HG03457 (cell line): Measurements from ENCODE around the gene RABGAP1L.
"Not testable (repeated sequence)": the region's sequence is repeated elsewhere in the genome, so short reads cannot be mapped to it uniquely, and the experiment has no call there.

Experiments used
- ATAC-seq: cut with Tn5 transposase; IDR thresholded peaks from one replicate; pipeline ENCODE4 v1.9.1; 2021; ENCODE audit warnings: moderate number of reproducible peaks; ENCODE audit not compliant: unreplicated experiment

RABGAP1L gene

DNA sequence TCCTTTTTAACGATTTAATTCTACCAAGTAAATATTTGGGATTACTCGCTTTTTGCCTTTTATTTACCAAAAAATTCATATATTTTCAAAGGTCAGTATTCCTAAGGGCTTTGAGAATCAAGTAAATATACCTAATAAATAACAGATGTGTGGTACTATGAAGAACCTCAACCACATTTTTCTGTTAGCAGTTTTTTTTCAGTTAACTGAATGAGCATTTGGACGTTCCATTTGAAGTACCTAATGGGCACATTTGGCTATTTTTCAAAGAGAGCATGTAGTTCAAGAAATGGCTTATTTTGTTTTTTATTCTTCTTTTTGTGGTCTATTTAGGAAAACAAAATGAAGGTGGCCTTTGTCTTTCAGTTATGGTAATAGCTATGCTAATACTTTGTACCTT lies 541.5 kb downstream of the RABGAP1L start:
- no peak for ATAC-seq

DNA sequence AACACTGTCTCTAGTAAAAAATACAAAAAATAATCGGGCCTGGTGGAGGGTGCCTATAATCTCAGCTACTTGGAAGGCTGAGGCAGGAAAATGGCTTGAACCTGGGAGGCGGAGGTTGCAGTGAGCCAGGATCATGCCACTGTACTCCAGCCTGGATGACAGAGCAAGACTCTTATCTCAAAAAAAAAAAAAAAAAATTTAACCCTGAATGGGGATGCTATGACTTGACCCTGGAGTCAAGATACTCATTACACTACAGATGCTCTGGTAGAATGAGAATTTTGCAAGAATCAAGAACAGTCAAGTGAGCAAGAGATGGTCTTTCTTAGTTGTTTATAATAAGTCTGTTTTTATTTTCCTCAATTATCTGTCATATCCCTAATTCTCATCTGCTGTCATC lies 542.2 kb downstream of the RABGAP1L start:
- ATAC-seq: no peak

DNA sequence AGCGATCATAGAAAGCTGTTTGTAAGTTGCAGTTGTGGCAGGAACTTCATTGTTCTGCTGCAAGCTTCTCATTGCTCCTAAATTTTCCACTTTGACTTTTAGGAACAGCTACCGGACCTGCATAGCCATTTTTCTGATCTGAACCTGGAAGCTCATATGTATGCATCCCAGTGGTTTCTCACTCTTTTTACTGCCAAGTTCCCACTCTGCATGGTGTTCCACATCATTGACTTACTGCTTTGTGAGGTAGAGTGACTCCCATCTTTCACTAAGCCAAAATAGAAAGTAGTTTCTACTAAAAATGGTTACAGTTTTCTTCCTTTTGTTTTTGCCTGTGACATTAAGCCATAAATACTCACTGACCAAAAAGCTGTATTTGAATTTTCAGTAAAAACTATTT lies 542.7 kb downstream of the RABGAP1L start:
- no peak for ATAC-seq

GRCh38 chr1:174703309-174703708 lies 544.0 kb downstream of the RABGAP1L start:
- ATAC-seq: no peak

DNA sequence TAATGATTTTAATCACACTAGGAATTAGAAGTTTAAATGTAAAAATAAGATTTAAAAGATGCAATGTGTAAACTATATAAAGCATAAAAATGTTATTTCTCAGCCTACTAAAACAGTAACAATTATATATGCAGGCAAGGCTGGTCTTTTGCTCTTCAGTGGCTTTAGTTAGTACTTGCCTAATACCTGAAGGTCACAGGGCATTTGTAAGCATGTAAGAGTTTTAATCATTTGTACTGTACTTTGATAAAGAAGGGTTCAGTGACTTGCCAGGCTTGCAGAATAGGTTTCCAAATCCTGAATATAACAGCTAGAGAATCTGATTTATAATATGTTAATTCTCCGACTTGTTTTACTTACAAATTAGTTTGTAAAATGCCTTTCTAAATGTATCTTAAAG lies 545.0 kb downstream of the RABGAP1L start:
- ATAC-seq: no peak

GRCh38 chr1:174710868-174711845 lies 551.8 kb downstream of the RABGAP1L start:
- ATAC-seq: no peak

DNA sequence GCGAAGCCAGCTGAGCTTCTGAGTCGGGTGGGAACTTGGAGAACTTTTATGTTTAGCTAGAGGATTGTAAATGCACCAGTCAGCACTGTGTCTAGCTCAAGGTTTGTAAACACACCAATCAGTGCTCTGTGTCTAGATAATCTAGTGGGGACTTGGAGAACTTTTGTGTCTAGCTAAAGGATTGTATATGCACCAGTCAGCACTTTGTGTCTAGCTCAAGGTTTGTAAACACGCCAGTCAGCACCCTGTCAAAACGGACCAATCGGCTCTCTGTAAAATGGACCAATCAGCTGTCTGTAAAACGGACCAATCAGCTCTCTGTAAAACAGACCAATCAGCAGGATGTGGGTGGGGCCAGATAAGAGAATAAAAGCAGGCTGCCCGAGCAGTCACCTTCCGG lies 552.5 kb downstream of the RABGAP1L start:
- ATAC-seq: not testable (repeated sequence)

GRCh38 chr1:174712541-174712940 lies 553.2 kb downstream of the RABGAP1L start:
- ATAC-seq: no peak

DNA sequence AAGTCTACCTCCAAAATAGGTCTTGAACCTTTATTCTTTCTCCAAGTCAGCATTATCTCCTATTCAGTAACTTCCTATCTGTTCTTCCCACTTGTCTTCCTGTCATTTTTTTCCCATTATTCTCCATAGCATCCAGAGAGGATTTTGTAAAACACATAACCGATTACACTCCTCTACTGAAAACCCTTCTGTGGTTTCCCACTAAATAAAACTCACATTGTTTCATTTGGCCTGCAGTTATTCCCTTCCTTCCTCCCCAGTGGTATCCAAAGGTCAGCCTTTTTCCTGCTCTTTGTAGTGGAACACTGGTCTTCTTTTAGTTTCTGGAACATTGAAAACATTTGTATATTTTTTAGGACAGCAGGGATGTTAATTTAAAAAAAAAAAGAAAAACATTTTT lies 554.5 kb downstream of the RABGAP1L start:
- ATAC-seq: no peak

DNA sequence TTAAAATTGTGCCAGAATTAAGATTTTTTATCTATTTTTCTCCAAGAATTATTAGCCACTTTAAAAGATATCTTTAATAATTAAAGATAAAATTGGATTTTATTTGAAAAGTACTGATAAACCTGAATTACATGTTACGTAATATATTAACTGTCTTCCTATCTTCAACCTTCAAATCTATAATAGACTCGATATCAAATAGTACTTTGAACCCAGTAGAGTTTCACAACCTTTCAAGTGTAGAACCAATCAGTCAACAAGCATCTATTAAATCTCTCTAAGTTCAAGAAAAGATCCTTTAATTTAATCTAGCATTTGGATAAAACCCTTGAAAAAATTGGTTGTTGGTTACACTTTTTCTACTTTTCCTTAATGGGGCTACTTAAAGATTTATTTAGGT lies 559.9 kb downstream of the RABGAP1L start:
- ATAC-seq: no peak

- ATAC-seq: no peak
These were observed 561.3 kb downstream of the RABGAP1L start for GRCh38 chr1:174720618-174721017.

GRCh38 chr1:174721246-174721645 lies 561.9 kb downstream of the RABGAP1L start:
- no peak for ATAC-seq

DNA sequence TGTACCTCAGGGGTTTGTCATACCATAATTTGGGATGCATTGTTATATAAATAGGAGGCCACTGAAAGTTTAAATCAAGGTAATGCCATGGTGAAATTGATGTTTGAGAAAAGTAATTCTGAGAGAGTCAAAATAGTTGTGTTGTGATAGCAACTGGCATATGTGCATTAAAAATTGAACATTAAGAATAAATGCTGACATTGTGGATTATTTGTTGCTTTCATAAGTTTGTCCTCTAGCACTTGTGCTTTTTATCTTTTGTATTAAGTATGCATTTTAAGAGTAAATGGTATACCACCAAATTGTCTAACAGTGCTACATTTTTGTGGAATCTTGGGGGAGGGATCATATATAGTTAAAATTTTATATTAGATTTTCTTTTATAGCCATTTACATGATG lies 564.5 kb downstream of the RABGAP1L start:
- ATAC-seq: no peak

GRCh38 chr1:174724219-174724618 lies 564.9 kb downstream of the RABGAP1L start:
- no peak for ATAC-seq

- ATAC-seq: no peak
These were observed 567.0 kb downstream of the RABGAP1L start for GRCh38 chr1:174726167-174726879.

GRCh38 chr1:174726880-174727585 lies 567.7 kb downstream of the RABGAP1L start:
- no peak for ATAC-seq

- no peak for ATAC-seq
These were observed 575.0 kb downstream of the RABGAP1L start for GRCh38 chr1:174734270-174734669.

- ATAC-seq: no peak
These were observed 577.5 kb downstream of the RABGAP1L start for GRCh38 chr1:174736831-174737230.

DNA sequence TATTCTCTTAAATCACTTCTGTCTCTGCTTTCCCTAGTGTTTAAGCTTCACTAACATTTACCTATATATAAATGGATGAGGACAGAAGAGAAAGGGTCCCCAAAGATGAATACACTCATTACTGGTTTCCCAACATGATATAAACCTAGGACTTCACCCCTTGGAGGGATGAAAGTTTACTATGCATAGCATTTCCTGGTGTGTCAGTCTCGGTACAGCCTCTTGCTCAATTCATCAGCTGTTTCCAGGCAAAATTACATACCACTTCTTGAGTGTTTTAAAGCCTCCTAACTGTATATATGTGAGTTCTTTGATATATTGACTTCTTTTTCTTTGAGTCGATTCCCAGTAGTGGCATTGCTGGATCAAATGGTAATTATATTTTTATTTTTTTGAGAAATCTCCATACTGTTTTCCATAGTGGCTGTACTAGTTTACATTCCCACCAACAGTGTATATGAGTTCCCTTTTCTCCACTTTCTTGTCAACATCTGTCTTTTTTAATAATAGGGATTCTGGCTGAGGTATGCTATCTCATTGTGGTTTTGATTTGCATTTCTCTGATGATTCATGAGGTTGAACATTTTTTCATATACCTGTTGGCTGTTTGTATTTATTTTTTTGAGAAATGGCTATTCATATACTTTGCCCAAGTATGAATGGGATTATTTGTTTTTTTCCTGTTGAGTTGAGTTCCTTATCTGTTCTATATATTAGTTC lies 581.1 kb downstream of the RABGAP1L start:
- ATAC-seq: no peak

- no peak for ATAC-seq
These were observed 583.7 kb downstream of the RABGAP1L start for GRCh38 chr1:174742805-174743653.
